Neural progenitor cell (in vitro differentiated cells): ENCODE results near the gene CYBRD1. TPM values are rescaled to one million over a fixed set of nuclear protein-coding genes. Genes with fewer than 3 reads are reported as not detected.

Source experiments
- DNase-seq: peaks from one replicate; pipeline ENCODE4 v3.0.0-alpha.2; 2016; ENCODE audit warnings: low spot score
- H2AFZ ChIP-seq: fragments of 200-600 bp; sonication (generic); replicated peaks from 2 replicates; pipeline ENCODE4 v1.6.1; 2016; ENCODE audit warnings: antibody characterized with exemption
- H3F3A ChIP-seq: fragments of 200-600 bp; sonication (generic); 2 replicates; pipeline ENCODE4 v1.6.1; 2016; ENCODE audit warnings: antibody characterized with exemption, low read depth
- H3K27ac ChIP-seq: fragments of 200-600 bp; sonication (generic); 2 replicates; pipeline ENCODE4 v1.5.1; 2016; ENCODE audit warnings: mild to moderate bottlenecking
- H3K27me3 ChIP-seq: fragments of 200-600 bp; sonication (generic); 2 replicates; pipeline ENCODE4 v1.6.1; 2016; ENCODE audit warnings: mild to moderate bottlenecking, moderate library complexity
- H3K36me3 ChIP-seq: fragments of 200-600 bp; sonication (generic); 2 replicates; pipeline ENCODE4 v1.5.1; 2016
- H3K4me1 ChIP-seq: fragments of 200-600 bp; sonication (generic); 2 replicates; pipeline ENCODE4 v1.6.1; 2016; ENCODE audit warnings: mixed run types
- H3K4me2 ChIP-seq: fragments of 200-600 bp; sonication (generic); 2 replicates; pipeline ENCODE4 v1.6.1; 2016
- H3K4me3 ChIP-seq: fragments of 200-600 bp; sonication (generic); 2 replicates; pipeline ENCODE4 v1.5.1; 2016
- H3K79me2 ChIP-seq: fragments of 200-600 bp; sonication (generic); 2 replicates; pipeline ENCODE4 v1.6.1; 2016; ENCODE audit warnings: low read depth
- H3K9ac ChIP-seq: fragments of 200-600 bp; sonication (generic); 2 replicates; pipeline ENCODE4 v1.6.1; 2016
- H3K9me3 ChIP-seq: fragments of 200-600 bp; sonication (generic); 2 replicates; pipeline ENCODE4 v1.5.1; 2016; ENCODE audit warnings: low read depth
- H4K20me1 ChIP-seq: fragments of 200-600 bp; sonication (generic); 2 replicates; pipeline ENCODE4 v1.6.1; 2016; ENCODE audit warnings: low read depth
- H3K27ac Mint-ChIP-seq: 3 replicates; pipeline ENCODE4 v1.8.0; 2021; ENCODE audit warnings: mixed read lengths
- H3K27me3 Mint-ChIP-seq: 2 replicates; pipeline ENCODE4 v1.8.0; 2022; ENCODE audit warnings: low read depth, mild to moderate bottlenecking, inconsistent platforms, moderate library complexity, mixed read lengths; ENCODE audit not compliant: insufficient read depth
- H3K36me3 Mint-ChIP-seq: 3 replicates; pipeline ENCODE4 v1.8.0; 2021; ENCODE audit warnings: mixed read lengths
- H3K4me1 Mint-ChIP-seq: 3 replicates; pipeline ENCODE4 v1.8.0; 2021; ENCODE audit warnings: mixed read lengths
- H3K4me3 Mint-ChIP-seq: 3 replicates; pipeline ENCODE4 v1.8.0; 2021; ENCODE audit warnings: mild to moderate bottlenecking, moderate library complexity, mixed read lengths
- H3K9me3 Mint-ChIP-seq: 3 replicates; pipeline ENCODE4 v1.8.0; 2020; ENCODE audit warnings: mixed read lengths
- EZH2 ChIP-seq: fragments of 200-600 bp; sonication (generic); IDR thresholded peaks from 2 replicates; pipeline ENCODE4 v1.6.1; 2017; ENCODE audit warnings: antibody characterized with exemption, mild to moderate bottlenecking, moderate library complexity
- EZH2phosphoT487 ChIP-seq: fragments of 200-600 bp; sonication (generic); IDR thresholded peaks from 2 replicates; pipeline ENCODE4 v1.6.1; 2017; ENCODE audit warnings: antibody characterized with exemption
- total RNA-seq: library from RNA; depleted of rRNA; stranded (reverse); fragments of >200 nt; gene quantifications from 2 replicates; pipeline ENCODE4 v1.2.3, GENCODE V29; 2015; ENCODE audit warnings: low replicate concordance
- TF ChIP-seq, protein P1 (sequence below): fragments of 200-600 bp; sonication (generic); IDR thresholded peaks from 2 replicates; pipeline ENCODE4 v1.5.1; 2017; ENCODE audit warnings: antibody characterized with exemption, mild to moderate bottlenecking

CYBRD1 gene
- total RNA-seq, 1 donor from 2014 or later: 11.1 TPM

DNA sequence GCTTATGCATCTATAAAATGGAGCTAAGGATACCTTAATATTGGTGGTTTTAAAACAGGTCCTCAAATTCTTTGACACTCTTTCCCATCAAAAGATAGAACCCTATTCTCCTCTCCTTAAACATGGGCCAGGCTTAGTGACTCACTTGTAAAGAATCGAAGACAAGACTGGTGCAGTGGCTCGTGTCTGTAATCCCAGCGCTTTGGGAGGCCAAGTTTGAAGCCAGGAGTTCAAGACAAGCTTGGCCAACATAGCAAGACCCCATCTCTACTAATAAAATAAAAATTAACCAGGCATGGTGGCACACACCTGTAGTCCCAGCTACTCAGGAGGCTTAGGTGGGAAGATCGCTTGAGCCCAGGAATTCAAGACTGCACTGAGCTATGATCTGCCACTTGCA, 44.5 kb downstream of the CYBRD1 start:
- H3K4me3 Mint-ChIP-seq: no peak overlapping the region
- Histone ChIP-seq H3K4me1 (no peaks in the 10 kb centered on the region), H3K9me3 (no peaks in the 10 kb centered on the region)

DNA sequence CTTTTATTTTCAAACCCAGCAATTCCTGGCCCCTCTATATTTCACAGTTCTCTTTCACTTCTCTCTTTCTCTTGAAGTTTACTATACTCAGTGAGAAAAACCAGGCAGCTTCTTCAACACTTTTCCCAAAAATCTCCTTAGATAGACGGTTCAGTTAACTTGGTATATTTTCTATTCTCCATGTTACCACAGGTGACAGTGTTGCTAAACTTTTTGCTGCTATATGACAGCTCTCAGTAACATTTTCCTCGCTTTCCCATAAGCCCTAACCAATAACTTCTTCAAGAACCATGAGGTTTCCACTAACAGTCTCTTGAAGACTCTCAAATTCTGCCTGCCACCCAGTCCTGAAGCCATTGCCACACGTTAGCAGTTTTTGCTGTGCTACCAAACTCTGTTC, 45.8 kb downstream of the CYBRD1 start:
- H3K27me3 ChIP-seq: peaks cover 11% of the 10 kb centered on the region
- H3K4me3 Mint-ChIP-seq: no peak overlapping the region
- DNase-seq: no peak

More for the DNA sequence above, 44.5 kb downstream of the CYBRD1 start:
- Histone ChIP-seq H2AFZ (no peak overlapping the region), H4K20me1 (no peaks in the 10 kb centered on the region), H3K27me3 (peaks cover 1% of the 10 kb centered on the region), H3K9ac (no peak overlapping the region), H3K4me2 (no peak overlapping the region), H3K79me2 (no peaks in the 10 kb centered on the region), H3K36me3 (no peaks in the 10 kb centered on the region), H3K4me3 (no peak overlapping the region), H3F3A (no peaks in the 10 kb centered on the region), H3K27ac (no peak overlapping the region)
- Mint-ChIP-seq H3K27me3 (peaks cover 3% of the 10 kb centered on the region), H3K36me3 (no peaks in the 10 kb centered on the region), H3K4me1 (no peaks in the 10 kb centered on the region), H3K27ac (no peak overlapping the region), H3K9me3 (no peaks in the 10 kb centered on the region)
- no peak for DNase-seq
- TF ChIP-seq EZH2phosphoT487 (no peak), EZH2 (no peak)
- TF ChIP-seq, protein P1, sequence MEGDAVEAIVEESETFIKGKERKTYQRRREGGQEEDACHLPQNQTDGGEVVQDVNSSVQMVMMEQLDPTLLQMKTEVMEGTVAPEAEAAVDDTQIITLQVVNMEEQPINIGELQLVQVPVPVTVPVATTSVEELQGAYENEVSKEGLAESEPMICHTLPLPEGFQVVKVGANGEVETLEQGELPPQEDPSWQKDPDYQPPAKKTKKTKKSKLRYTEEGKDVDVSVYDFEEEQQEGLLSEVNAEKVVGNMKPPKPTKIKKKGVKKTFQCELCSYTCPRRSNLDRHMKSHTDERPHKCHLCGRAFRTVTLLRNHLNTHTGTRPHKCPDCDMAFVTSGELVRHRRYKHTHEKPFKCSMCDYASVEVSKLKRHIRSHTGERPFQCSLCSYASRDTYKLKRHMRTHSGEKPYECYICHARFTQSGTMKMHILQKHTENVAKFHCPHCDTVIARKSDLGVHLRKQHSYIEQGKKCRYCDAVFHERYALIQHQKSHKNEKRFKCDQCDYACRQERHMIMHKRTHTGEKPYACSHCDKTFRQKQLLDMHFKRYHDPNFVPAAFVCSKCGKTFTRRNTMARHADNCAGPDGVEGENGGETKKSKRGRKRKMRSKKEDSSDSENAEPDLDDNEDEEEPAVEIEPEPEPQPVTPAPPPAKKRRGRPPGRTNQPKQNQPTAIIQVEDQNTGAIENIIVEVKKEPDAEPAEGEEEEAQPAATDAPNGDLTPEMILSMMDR: no peak

DNA sequence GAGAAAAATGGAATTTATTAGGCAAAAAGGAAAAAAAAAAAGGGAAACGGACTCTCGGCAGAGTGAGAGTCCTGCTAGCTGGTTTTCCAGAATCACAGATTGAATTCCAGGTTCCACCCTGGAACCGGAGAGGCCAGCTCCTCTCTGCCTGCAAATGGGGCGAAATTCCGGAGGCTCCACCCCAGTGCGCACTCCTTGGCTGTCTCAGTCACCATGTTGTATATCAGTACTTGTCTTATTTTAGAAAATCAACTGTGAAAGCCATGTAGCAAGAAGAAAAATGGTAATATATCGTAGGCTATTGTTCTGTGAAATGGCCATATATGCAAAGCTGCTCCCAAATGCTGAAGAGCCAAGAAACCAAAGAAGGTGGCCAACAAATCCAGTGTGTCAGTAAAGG, 49.4 kb downstream of the CYBRD1 start:
- TF ChIP-seq EZH2phosphoT487: no peak
- H3K4me1 Mint-ChIP-seq: peaks cover 4% of the 10 kb centered on the region

More for the DNA sequence above, 45.8 kb downstream of the CYBRD1 start:
- Mint-ChIP-seq H3K27ac (no peak overlapping the region), H3K4me1 (no peaks in the 10 kb centered on the region), H3K27me3 (peaks cover 5% of the 10 kb centered on the region), H3K36me3 (no peaks in the 10 kb centered on the region), H3K9me3 (no peaks in the 10 kb centered on the region)
- no peaks in the 10 kb centered on the region for H3K9me3 ChIP-seq
- no peak overlapping the region for H2AFZ ChIP-seq
- H3K4me1 ChIP-seq: no peaks in the 10 kb centered on the region
- H4K20me1 ChIP-seq: no peaks in the 10 kb centered on the region
- H3K27ac ChIP-seq: no peak overlapping the region
- H3K4me3 ChIP-seq: no peak overlapping the region
- no peak overlapping the region for H3K9ac ChIP-seq
- TF ChIP-seq EZH2 (no peak), EZH2phosphoT487 (no peak)
- TF ChIP-seq, protein P1: peak; percentile 33
- no peaks in the 10 kb centered on the region for H3K36me3 ChIP-seq
- no peaks in the 10 kb centered on the region for H3K79me2 ChIP-seq
- H3F3A ChIP-seq: no peaks in the 10 kb centered on the region
- H3K4me2 ChIP-seq: no peak overlapping the region

DNA sequence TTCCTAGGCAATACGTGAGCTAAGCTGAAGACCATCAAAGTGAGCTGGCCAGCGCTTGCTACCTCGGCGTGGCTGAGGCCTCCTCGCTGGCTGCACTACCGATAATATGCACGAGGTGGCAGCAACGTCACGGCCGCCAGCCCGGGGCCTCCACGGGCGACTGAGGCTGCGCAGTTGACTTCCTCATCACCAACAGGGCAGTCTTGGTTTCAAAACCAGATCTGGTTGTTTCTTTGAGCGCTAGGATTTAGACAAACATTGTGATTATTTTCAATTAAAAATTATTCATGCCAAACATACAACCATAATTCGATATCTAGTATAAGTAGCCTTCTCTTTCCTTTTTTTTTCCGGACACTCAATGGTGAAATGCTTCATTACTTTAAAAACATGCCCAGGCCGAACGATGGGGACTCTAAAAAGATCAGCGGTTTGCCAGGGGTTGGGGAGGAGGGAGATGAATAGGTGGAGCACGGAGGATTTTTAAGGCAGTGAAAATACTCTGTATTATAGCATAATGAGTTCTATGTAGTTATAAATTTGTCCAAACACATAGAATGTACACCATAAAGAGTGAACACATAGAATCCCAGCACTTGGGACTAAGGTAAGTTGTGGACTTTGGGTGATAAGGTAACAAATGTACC, 52.0 kb downstream of the CYBRD1 start:
- H4K20me1 ChIP-seq: no peaks in the 10 kb centered on the region
- Mint-ChIP-seq H3K36me3 (no peaks in the 10 kb centered on the region), H3K4me3 (no peak overlapping the region), H3K4me1 (peaks cover 4% of the 10 kb centered on the region), H3K9me3 (no peaks in the 10 kb centered on the region), H3K27me3 (peaks cover 5% of the 10 kb centered on the region), H3K27ac (no peak overlapping the region)
- TF ChIP-seq EZH2: no peak
- TF ChIP-seq, protein P1: peak; percentile 93
- no peak for TF ChIP-seq EZH2phosphoT487
- no peaks in the 10 kb centered on the region for H3K79me2 ChIP-seq
- H3K9me3 ChIP-seq: no peaks in the 10 kb centered on the region
- no peak overlapping the region for H3K27ac ChIP-seq
- no peak overlapping the region for H3K4me3 ChIP-seq
- peak overlapping the region; percentile 85 for H2AFZ ChIP-seq
- no peaks in the 10 kb centered on the region for H3K4me1 ChIP-seq
- no peaks in the 10 kb centered on the region for H3K36me3 ChIP-seq
- DNase-seq: peak; percentile 83
- H3F3A ChIP-seq: no peaks in the 10 kb centered on the region
- peaks cover 17% of the 10 kb centered on the region for H3K27me3 ChIP-seq
- no peak overlapping the region for H3K4me2 ChIP-seq
- no peak overlapping the region for H3K9ac ChIP-seq

More for the DNA sequence above, 49.4 kb downstream of the CYBRD1 start:
- no peak overlapping the region for H3K4me3 ChIP-seq
- no peak overlapping the region for H2AFZ ChIP-seq
- Mint-ChIP-seq H3K9me3 (no peaks in the 10 kb centered on the region), H3K36me3 (no peaks in the 10 kb centered on the region), H3K27ac (no peak overlapping the region), H3K27me3 (peaks cover 7% of the 10 kb centered on the region), H3K4me3 (no peak overlapping the region)
- DNase-seq: no peak
- H4K20me1 ChIP-seq: no peaks in the 10 kb centered on the region
- no peaks in the 10 kb centered on the region for H3K9me3 ChIP-seq
- H3K36me3 ChIP-seq: no peaks in the 10 kb centered on the region
- peaks cover 17% of the 10 kb centered on the region for H3K27me3 ChIP-seq
- no peak overlapping the region for H3K27ac ChIP-seq
- no peaks in the 10 kb centered on the region for H3K4me1 ChIP-seq
- no peak overlapping the region for H3K4me2 ChIP-seq
- H3K79me2 ChIP-seq: no peaks in the 10 kb centered on the region
- no peaks in the 10 kb centered on the region for H3F3A ChIP-seq
- no peak overlapping the region for H3K9ac ChIP-seq
